ENCODE data around the gene SLC2A4RG.
A peak's percentile ranks its signal among the peaks of the same experiment; 100 is the strongest.
"Not testable (repeated sequence)": the region's sequence is repeated elsewhere in the genome, so short reads cannot be mapped to it uniquely, and the experiment has no call there.

Gene SLC2A4RG

DNA sequence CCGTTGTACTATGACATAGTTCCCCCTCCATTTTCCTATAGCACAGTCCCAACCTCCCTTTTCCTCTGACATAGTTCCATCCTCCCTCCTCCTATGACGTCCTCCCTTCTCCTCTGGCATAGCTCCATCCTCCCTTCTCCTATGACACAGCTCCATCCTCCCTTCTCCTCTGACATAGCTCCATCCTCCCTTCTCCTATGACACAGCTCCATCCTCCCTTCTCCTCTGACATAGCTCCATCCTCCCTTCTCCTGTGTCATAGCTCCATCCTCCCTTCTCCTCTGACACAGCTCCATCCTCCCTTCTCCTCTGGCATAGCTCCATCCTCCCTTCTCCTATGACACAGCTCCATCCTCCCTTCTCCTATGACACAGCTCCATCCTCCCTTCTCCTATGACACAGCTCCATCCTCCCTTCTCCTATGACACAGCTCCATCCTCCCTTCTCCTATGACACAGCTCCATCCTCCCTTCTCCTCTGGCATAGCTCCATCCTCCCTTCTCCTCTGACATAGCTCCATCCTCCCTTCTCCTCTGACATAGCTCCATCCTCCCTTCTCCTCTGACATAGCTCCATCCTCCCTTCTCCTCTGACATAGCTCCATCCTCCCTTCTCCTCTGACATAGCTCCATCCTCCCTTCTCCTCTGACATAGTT, 16.5 kb upstream of the SLC2A4RG start:
- not testable (repeated sequence) for DNase-seq

DNA sequence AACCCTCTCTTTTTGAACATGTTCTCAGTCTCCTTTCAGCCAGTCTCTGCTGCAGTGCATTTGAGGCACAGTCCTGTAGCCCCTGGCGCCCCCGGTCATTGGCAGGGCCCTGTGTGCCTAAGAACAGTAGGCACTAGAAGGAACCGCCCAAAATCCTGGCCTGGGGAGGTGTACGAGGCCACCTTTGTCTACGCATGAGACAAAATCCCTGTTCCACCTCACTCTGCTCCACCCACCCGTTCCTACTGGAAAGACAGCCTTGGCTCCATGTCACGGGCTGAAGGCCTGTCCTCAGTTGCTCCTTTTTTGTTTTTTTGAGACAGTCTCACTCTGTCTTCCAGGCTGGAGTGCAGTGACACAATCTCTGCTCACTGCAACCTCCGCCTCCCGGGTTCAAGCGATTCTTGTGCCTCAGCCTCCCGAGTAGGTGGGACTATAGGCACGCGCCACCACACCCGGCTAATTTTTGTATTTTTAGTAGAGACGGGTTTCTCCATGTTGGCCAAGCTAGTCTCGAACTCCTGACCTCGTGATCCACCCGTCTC, 9.3 kb upstream of the SLC2A4RG start:
- DNase-seq = not testable (repeated sequence)

DNA sequence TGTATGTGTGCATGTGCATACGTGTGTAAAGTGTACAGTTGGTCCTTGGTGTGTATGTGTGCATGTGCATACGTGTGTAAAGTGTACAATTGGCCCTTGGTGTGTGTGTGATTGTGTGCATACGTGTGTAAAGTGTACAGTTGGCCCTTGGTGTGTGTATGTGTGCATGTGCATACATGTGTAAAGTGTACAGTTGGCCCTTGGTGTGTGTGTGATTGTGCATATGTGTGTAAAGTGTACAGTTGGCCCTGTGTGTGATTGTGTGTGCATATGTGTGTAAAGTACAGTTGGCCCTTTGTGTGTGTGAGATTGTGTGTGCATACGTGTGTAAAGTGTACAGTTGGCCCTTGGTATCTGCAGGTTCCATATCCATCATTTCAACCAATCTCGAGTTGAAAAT, 8.2 kb upstream of the SLC2A4RG start:
- no peak for DNase-seq

DNA sequence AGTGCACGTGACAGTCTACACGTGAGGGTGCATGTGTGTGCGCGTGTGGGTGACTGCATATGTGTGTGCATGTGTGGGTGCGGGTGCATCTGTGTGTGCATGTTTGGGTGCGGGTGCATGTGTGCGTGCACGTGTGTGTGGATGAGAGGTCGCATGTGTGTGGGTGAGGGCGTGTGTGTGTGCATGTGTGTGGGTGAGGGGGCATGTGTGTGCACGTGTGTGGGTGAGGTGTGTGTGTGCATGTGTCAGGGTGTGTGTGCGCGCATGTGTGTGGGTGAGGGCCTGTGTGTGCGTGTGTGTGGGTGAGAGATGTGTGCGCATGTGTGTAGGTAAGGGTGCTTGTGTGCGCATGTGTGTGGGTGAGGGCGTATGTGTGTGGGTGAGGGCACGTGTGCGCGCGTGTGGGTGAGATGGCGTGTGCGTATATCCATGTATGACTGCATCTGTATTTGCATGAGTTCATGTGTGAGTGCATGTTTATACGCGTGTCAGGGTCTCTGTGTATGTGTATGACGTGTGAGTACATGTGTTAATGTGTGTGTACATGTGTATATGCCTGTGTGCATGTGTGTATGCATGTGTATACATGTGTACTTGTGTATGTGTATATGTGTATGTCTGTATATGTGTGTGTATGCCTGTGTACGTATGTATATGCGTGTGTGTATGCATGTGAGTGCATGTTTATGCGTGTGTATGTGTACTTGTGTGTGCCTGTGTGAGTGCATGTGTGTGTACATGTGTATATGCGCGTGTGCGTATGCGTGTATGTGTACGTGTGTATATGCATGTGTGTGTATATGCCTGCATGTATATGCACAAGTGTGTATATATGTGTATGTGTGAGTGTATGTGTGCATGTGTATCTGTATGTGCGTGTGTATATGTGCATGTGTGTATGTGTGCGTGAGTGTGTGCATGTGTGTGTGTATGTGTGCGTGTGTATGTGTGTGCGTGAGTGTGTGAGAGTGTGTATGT, 7.2 kb upstream of the SLC2A4RG start:
- DNase-seq = no peak

DNA sequence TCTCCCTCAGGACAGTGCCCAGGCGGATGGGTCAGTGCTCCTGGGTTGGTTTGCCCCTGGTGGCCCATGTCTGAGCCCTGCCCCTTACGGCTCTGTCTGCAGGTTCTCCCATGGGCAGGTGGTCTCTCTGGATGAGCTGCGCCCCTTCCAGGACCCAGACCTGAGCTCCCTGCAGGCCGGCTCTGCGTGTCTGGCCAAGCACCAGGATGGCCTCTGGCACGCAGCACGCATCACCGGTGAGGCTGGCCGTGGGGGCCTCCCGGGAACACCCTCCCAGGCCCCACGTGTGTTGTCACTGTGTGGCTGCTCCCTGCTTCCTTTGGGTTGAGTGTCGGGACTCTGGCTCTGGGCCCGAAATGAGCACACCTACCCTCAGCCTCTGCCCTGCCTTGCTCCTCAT, 6.5 kb upstream of the SLC2A4RG start:
- no peak for DNase-seq

DNA sequence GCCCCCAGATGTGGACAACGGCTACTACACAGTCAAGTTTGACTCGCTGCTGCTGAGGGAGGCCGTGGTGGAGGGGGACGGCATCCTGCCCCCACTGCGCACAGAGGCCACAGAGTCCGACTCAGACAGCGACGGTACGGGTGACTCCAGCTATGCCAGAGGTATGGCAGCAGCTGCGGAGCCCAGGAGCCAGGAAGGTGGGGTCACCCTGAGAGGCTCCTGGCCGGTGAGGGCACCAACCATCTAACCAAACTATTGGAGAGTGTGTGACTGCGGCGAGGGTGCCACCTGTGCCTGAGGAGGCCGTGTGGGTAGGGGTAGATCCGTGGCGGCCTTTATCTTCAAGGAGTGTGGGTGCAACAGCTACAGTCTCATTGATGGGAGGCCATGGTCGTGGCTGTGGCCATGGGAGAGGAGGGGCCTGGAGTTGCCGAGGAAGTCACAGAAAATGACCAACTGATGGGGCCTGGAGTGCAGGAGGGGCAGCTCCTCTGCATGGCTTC, 5.9 kb upstream of the SLC2A4RG start:
- no peak for DNase-seq

DNA sequence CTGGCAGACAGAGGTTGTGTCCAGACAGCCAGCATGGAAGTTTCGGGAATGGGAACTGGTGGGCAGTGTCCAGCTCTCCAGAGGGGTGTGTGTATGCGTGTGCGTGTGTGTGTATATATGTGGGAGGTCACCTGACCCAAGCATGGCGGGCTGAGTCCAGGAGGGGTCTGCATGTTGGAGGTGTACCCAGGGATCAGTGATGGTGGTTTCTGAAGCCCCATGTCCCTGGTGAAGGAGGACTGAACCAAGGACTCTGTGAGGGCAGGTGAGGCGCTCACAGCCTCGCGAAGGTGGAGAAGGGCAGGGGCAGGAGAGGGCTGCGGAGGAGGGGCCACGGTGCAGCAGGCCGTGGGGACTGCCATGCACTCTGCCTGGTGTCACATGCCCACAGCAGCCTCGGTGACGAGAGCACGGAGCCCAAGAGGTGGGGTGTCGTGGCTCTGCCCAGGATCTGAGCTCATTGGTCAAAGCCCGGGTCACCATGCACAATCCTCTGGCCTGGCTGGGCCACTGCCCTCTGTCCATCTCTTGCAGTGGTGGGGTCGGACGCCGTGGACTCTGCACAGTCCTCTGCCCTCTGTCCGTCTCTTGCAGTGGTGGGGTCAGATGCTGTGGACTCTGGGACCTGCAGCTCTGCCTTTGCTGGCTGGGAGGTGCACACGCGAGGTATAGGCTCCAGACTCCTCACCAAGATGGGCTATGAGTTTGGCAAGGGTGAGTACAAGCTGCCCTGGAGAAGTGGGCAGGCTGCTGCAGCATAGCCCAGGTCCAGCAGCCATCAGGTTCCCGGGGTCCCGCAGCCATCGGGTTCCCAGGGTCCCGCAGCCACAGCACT, 5.2 kb upstream of the SLC2A4RG start:
- no peak for DNase-seq

DNA sequence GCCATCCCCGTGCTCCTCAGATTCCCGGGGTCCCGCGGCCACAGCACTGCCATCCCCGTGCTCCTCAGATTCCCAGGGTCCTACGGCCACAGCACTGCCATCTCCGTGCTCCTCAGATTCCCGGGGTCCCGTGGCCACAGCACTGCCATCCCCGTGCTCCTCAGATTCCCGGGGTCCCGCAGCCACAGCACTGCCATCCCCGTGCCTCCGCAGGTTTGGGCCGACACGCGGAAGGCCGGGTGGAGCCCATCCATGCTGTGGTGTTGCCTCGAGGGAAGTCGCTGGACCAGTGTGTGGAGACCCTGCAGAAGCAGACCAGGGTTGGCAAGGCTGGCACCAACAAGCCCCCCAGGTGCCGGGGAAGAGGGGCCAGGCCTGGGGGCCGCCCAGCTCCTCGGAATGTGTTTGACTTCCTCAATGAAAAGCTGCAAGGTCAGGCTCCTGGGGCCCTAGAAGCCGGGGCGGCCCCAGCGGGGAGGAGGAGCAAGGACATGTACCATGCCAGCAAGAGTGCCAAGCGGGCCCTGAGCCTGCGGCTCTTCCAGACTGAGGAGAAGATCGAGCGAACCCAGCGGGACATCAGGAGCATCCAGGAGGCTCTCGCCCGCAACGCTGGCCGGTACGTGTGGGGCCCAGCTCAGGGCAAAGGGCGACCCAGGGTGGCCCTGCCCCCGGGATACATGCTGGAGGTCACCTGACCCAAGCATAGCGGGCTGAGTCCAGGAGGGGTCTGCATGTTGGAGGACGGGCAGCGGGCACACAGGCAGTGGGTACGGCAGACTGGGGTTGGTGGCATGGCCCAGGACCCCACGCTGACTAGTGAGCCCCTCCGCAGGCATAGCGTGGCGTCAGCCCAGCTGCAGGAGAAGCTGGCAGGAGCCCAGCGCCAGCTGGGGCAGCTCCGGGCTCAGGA, 4.4 kb upstream of the SLC2A4RG start:
- DNase-seq = no peak

DNA sequence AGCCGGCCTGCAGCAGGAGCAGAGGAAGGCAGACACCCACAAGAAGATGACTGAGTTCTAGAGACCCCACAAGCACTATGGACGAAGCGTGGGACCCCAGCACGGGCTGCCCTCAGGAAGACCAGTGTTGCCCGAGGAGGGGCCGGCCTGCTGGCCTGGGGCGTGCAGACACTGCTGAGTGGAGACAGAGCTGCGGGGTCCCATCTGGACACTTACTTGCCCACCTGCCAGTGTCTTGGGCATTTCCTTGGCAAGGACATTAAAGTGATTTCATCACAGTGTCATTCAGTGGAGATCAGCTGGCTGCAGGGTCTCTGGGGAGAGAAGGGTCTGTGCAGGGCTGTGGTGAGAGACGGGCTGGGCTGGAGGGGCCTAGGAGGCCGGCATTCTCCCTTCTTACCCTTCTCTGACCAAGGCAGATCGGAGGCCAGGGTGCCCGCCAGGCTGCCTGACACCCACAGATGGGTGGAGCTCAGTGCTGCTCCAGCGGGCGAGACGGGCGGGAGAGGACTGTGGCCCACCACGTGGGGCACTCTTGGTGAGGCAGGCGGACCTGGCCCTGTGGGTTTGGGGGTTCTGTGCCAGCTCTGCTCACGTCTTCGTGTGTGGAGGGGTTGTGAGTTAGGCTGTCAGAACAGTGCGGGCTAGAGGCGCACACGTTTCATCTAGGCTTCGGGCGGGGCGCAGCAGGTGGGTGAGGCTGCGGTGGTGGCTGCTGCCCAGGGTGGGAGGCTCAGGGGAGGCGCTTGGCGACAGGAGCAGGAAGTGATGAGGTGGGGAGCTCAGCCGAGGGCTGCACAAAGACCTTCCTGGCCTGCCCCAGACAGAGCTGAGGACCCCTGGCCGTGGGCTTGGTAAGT, 3.5 kb upstream of the SLC2A4RG start, which contains the start of gene LIME1:
Gene LIME1 (plus strand): TSS at position 806 of the 860 bp plus-strand sequence. CDS start 886 bp downstream, outside the sequence.
- peak; percentile 76 to 86 for DNase-seq

DNA sequence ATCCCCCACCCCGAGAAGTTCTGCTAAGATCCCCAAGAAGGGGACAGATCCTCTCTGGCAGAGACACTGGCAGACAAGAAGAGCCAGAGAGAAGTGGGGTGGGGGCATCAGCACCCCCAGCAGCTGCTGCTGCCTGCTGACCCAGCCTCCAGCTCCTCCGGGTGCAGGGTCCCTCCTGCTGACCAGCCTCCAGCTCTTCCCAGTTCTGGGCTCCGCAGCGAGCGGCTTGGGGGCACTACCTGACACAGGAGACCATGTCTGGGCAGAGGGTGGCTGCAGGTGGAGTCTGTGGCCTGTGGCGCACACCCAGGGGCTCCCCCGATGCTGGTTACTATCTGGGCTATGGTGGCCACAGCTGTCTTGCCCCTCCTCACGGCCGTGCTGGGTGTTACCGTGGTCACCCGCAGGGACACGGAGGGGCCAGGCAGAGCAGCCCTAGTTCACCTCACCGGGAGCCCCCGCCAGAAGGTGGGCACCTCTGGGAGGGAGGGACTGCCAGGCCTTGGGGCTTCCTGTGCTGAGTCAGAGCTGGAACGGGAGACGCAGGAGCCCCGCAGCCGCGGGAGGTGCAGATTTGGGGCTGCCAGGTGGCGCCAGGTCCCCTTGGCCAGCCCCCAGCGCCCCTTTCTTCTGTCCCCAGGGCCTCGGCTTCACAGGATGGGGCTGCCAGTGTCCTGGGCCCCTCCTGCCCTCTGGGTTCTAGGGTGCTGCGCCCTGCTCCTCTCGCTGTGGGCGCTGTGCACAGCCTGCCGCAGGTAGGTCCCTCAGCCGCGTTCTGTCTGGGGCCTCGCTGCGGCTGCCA, 2.5 kb upstream of the SLC2A4RG start:
- peak in 1 of 2 donors; percentile 55 for DNase-seq

DNA sequence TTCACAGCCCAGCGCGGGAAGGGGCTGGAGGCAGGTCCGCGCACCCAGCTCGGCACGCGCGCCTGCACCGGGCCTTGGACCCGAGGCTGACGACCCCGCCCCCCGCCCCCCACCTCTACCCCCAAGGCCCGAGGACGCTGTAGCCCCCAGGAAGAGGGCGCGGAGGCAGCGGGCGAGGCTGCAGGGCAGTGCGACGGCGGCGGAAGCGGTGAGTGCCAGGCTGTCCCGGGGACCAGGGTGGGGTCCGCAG, 2.0 kb upstream of the SLC2A4RG start:
- DNase-seq = no peak

DNA sequence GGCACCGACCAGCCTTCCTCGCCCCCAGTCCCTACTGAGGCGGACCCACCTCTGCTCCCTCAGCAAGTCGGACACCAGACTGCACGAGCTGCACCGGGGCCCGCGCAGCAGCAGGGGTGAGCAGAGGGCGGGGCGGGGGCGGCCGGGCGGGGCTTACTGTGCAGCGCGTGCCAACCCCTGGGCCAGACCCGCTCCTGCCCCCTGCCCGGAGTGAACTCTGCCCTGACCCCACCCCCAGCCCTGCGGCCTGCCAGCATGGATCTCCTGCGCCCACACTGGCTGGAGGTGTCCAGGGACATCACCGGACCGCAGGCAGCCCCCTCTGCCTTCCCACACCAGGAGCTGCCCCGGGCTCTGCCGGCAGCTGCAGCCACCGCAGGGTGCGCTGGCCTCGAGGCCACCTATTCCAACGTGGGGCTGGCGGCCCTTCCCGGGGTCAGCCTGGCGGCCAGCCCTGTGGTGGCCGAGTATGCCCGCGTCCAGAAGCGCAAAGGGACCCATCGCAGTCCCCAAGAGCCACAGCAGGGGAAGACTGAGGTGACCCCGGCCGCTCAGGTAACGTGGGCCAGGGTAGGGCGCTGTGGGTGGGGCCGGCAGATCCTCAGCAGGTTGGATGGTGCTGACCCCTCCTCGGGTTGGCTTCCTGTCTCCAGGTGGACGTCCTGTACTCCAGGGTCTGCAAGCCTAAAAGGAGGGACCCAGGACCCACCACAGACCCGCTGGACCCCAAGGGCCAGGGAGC, 1.5 kb upstream of the SLC2A4RG start:
- DNase-seq = peak in 1 of 2 donors; percentile 34

DNA sequence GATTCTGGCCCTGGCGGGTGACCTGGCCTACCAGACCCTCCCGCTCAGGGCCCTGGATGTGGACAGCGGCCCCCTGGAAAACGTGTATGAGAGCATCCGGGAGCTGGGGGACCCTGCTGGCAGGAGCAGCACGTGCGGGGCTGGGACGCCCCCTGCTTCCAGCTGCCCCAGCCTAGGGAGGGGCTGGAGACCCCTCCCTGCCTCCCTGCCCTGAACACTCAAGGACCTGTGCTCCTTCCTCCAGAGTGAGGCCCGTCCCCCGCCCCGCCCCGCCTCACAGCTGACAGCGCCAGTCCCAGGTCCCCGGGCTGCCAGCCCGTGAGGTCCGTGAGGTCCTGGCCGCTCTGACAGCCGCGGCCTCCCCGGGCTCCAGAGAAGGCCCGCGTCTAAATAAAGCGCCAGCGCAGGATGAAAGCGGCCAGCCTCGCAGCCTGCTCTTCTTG, 868 bp upstream of the SLC2A4RG start:
- DNase-seq = peak in 1 of 2 donors; percentile 50

DNA sequence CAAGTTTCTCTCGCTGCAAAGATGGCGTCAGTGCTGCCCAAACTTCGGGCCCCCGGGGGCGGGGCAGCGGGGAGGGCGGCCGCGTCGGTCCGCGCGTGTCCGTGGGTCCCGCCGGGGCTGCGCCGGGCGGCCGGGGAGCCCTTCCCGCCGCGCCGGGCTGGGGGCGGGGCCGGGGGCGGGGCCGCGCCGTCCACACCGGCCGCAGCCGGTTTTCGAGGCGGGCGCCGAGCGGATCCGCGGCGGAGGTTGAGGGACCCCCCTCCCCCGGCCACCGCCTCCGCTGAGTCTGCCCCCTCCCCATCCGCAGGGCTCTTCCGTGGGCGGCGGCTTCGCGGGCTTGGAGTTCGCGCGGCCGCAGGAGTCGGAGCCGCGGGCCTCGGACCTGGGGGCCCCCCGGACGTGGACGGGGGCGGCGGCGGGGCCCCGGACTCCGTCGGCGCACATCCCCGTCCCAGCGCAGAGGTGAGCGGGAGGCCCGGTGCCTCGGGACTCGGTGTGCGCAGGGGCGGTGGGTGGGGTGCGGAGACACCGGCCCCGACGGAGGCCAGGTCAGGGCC, 572 bp downstream of the SLC2A4RG start:
- DNase-seq = peak; percentile 56 to 74

DNA sequence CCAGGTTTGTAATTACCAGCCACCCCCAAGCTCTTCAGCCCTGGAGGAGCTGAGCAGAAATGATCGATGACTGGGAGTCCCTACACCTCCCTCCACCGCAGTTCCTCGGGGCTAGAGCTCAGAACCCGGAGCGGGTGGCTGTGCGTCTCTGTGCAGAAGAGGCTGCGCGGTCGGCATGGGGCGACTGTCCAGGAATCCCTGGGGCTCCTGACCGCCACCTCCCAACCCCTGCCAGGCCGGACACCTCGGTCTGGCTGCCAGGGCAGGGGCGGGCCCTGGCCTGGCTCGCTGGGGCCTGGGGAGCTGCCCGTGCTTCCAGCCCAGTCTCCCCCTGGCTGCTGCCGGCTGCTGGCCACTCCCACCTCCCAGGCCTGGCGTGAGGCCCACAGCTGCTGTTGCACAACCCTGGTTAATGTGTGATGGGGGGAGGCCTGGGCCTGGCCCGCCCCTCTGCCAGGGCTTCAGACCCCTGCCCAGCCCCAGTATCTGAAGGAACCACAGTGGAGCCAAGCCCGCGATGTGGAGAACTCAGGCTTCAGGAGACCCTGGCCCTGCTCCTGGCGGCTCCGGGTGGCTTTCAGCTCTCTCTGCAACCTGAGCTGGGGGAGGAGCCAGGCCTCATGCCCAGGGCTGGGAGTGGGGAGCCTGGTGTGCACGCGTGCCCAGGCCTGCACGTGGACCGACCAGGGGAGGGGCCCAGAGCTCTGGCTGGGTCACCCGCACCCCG, 1.2 kb downstream of the SLC2A4RG start:
- peak in 1 of 2 donors; percentile 47 for DNase-seq

DNA sequence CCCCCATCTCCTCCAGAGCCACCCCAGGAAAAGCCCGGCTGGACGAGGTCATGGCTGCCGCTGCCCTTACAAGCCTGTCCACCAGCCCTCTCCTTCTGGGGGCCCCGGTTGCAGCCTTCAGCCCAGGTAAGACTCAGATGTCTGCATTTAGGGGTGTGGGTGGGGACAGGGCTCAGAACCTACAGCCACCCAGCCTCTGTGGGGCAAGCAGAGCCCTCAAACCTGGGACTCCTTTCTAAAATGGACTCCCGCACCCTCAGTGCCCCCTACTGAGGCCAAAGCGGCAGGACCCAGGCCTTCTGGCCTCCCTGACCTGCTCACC, 1.7 kb downstream of the SLC2A4RG start:
- no peak for DNase-seq

DNA sequence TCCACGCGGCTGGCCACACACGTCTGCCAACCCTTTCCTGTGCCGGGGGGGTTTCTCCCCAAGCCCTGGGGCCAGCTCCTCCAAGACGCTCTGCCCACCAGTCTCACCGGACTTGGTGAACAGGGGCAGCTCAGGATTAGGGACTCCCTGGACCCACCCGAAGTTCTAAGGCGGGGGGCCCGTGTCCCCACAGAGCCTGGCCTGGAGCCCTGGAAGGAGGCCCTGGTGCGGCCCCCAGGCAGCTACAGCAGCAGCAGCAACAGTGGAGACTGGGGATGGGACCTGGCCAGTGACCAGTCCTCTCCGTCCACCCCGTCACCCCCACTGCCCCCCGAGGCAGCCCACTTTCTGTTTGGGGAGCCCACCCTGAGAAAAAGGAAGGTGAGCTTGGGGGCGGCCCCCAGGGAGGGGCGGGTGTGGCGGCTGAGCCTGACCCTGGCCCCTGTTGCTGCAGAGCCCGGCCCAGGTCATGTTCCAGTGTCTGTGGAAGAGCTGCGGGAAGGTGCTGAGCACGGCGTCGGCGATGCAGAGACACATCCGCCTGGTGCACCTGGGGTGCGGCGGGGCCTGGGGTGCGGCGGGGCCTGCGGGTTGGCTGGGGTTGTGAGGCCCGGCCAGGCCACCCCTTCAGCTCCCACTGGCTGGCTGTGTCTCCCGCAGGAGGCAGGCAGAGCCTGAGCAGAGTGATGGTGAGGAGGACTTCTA, 2.3 kb downstream of the SLC2A4RG start:
- no peak for DNase-seq
